Activated CD4-positive, alpha-beta memory T cell treated with anti-CD3 and anti-CD28 coated beads for 36 hours (primary cell): ENCODE results near the gene SHISA9. TPM values are rescaled to one million over a fixed set of nuclear protein-coding genes. Genes with fewer than 3 reads are reported as not detected.

Source experiments
- CTCF ChIA-PET: fragments of 350-600 bp; sonication (Branson Sonifier 250); formaldehyde crosslinking; loops from one replicate; lab custom pipeline; 2021; ENCODE audit warnings: antibody characterized with exemption, inconsistent platforms; lab: Charles Lee
- POLR2A ChIA-PET: fragments of 350-600 bp; sonication (Branson Sonifier 250); formaldehyde crosslinking; loops from one replicate; lab custom pipeline; 2021; ENCODE audit warnings: antibody characterized with exemption; lab: Charles Lee
- DNase-seq: peaks from one replicate; pipeline ENCODE4 v3.0.0-alpha.2; 2020
- H3K27ac Mint-ChIP-seq: one replicate; pipeline ENCODE4 v1.8.0; 2021; ENCODE audit warnings: mixed read lengths
- H3K27me3 Mint-ChIP-seq: one replicate; pipeline ENCODE4 v1.8.0; 2021; ENCODE audit warnings: mixed read lengths
- H3K36me3 Mint-ChIP-seq: one replicate; pipeline ENCODE4 v1.8.0; 2021; ENCODE audit warnings: mixed read lengths
- H3K4me1 Mint-ChIP-seq: one replicate; pipeline ENCODE4 v1.8.0; 2021; ENCODE audit warnings: low read depth, mixed read lengths
- H3K4me3 Mint-ChIP-seq: one replicate; pipeline ENCODE4 v1.8.0; 2021; ENCODE audit warnings: mild to moderate bottlenecking, mixed read lengths
- H3K9me3 Mint-ChIP-seq: one replicate; pipeline ENCODE4 v1.8.0; 2021; ENCODE audit warnings: mixed read lengths
- intact Hi-C: fragments of 100-400 bp; cut with micrococcal nuclease; formaldehyde crosslinking; loops from one replicate; pipeline ENCODE4 v1.15.1; 2023
- total RNA-seq, 2 experiments: library from RNA; stranded (reverse); gene quantifications; one replicate each; pipeline ENCODE4 v1.2.3, GENCODE V29; 2021

Gene SHISA9
- total RNA-seq, 2 experiments from 2014 or later: 0.05 TPM; not detected in 1

- Mint-ChIP-seq H3K27ac (no peak overlapping the region), H3K36me3 (no peaks in the 10 kb centered on the region), H3K4me1 (no peaks in the 10 kb centered on the region), H3K4me3 (no peak overlapping the region), H3K27me3 (no peaks in the 10 kb centered on the region), H3K9me3 (no peaks in the 10 kb centered on the region)
- ChIA-PET CTCF (no interaction called here), POLR2A (no interaction called here)
- no peak for DNase-seq
- intact Hi-C loops: no loop called here
These were observed 218.7 kb downstream of the SHISA9 start for GRCh38 chr16:13120091-13120490.

GRCh38 chr16:13120557-13120956, 219.2 kb downstream of the SHISA9 start:
- no peaks in the 10 kb centered on the region for H3K4me1 Mint-ChIP-seq
- no peaks in the 10 kb centered on the region for H3K9me3 Mint-ChIP-seq
- H3K27me3 Mint-ChIP-seq: no peaks in the 10 kb centered on the region
- CTCF ChIA-PET: no interaction called here
- DNase-seq: no peak
- no peaks in the 10 kb centered on the region for H3K36me3 Mint-ChIP-seq
- POLR2A ChIA-PET: no interaction called here
- H3K27ac Mint-ChIP-seq: no peak overlapping the region
- no peak overlapping the region for H3K4me3 Mint-ChIP-seq
- intact Hi-C loops: no loop called here

GRCh38 chr16:13123991-13124390, 222.6 kb downstream of the SHISA9 start:
- no peaks in the 10 kb centered on the region for H3K27me3 Mint-ChIP-seq
- H3K4me3 Mint-ChIP-seq: no peak overlapping the region
- no peak overlapping the region for H3K27ac Mint-ChIP-seq
- DNase-seq: no peak
- intact Hi-C loops: no loop called here
- POLR2A ChIA-PET: no interaction called here
- no peaks in the 10 kb centered on the region for H3K9me3 Mint-ChIP-seq
- CTCF ChIA-PET: no interaction called here
- no peaks in the 10 kb centered on the region for H3K36me3 Mint-ChIP-seq
- H3K4me1 Mint-ChIP-seq: no peaks in the 10 kb centered on the region

GRCh38 chr16:13127144-13127543, 225.7 kb downstream of the SHISA9 start:
- no peaks in the 10 kb centered on the region for H3K9me3 Mint-ChIP-seq
- DNase-seq: no peak
- no peak overlapping the region for H3K4me3 Mint-ChIP-seq
- ChIA-PET POLR2A (no interaction called here), CTCF (no interaction called here)
- no peaks in the 10 kb centered on the region for H3K4me1 Mint-ChIP-seq
- no peak overlapping the region for H3K27ac Mint-ChIP-seq
- no peaks in the 10 kb centered on the region for H3K36me3 Mint-ChIP-seq
- H3K27me3 Mint-ChIP-seq: no peaks in the 10 kb centered on the region
- intact Hi-C loops: no loop called here

GRCh38 chr16:13130586-13130985, 229.2 kb downstream of the SHISA9 start:
- no peaks in the 10 kb centered on the region for H3K36me3 Mint-ChIP-seq
- H3K9me3 Mint-ChIP-seq: peaks cover 14% of the 10 kb centered on the region
- ChIA-PET POLR2A (no interaction called here), CTCF (no interaction called here)
- no peaks in the 10 kb centered on the region for H3K4me1 Mint-ChIP-seq
- no peaks in the 10 kb centered on the region for H3K27me3 Mint-ChIP-seq
- H3K4me3 Mint-ChIP-seq: no peak overlapping the region
- H3K27ac Mint-ChIP-seq: no peak overlapping the region
- no peak for DNase-seq
- intact Hi-C loops: no loop called here

- no peak for DNase-seq
- no peak overlapping the region for H3K4me3 Mint-ChIP-seq
- H3K9me3 Mint-ChIP-seq: peaks cover 14% of the 10 kb centered on the region
- no peak overlapping the region for H3K27ac Mint-ChIP-seq
- CTCF ChIA-PET: no interaction called here
- no peaks in the 10 kb centered on the region for H3K36me3 Mint-ChIP-seq
- intact Hi-C loops: no loop called here
- POLR2A ChIA-PET: no interaction called here
- no peaks in the 10 kb centered on the region for H3K4me1 Mint-ChIP-seq
- H3K27me3 Mint-ChIP-seq: no peaks in the 10 kb centered on the region
These were observed 233.4 kb downstream of the SHISA9 start for GRCh38 chr16:13134836-13135235.

- no peak for DNase-seq
- ChIA-PET CTCF (no interaction called here), POLR2A (no interaction called here)
- Mint-ChIP-seq H3K27me3 (no peaks in the 10 kb centered on the region), H3K4me3 (no peak overlapping the region), H3K9me3 (peaks cover 14% of the 10 kb centered on the region), H3K36me3 (no peaks in the 10 kb centered on the region), H3K4me1 (no peaks in the 10 kb centered on the region), H3K27ac (no peak overlapping the region)
- intact Hi-C loops: no loop called here
These were observed 235.5 kb downstream of the SHISA9 start for GRCh38 chr16:13136901-13137300.

GRCh38 chr16:13138528-13138927, 237.1 kb downstream of the SHISA9 start:
- no peaks in the 10 kb centered on the region for H3K27me3 Mint-ChIP-seq
- peaks cover 14% of the 10 kb centered on the region for H3K9me3 Mint-ChIP-seq
- ChIA-PET POLR2A (no interaction called here), CTCF (no interaction called here)
- DNase-seq: no peak
- H3K36me3 Mint-ChIP-seq: no peaks in the 10 kb centered on the region
- intact Hi-C loops: no loop called here
- H3K27ac Mint-ChIP-seq: no peak overlapping the region
- no peak overlapping the region for H3K4me3 Mint-ChIP-seq
- H3K4me1 Mint-ChIP-seq: no peaks in the 10 kb centered on the region

GRCh38 chr16:13139661-13140241, 238.4 kb downstream of the SHISA9 start:
- no peaks in the 10 kb centered on the region for H3K36me3 Mint-ChIP-seq
- peaks cover 10% of the 10 kb centered on the region for H3K9me3 Mint-ChIP-seq
- no peak for DNase-seq
- H3K4me1 Mint-ChIP-seq: no peaks in the 10 kb centered on the region
- H3K4me3 Mint-ChIP-seq: no peak overlapping the region
- no peak overlapping the region for H3K27ac Mint-ChIP-seq
- H3K27me3 Mint-ChIP-seq: no peaks in the 10 kb centered on the region
- POLR2A ChIA-PET: no interaction called here
- CTCF ChIA-PET: no interaction called here
- intact Hi-C loops: no loop called here

GRCh38 chr16:13143551-13143950, 242.2 kb downstream of the SHISA9 start:
- no peak for DNase-seq
- Mint-ChIP-seq H3K27me3 (no peaks in the 10 kb centered on the region), H3K27ac (no peak overlapping the region), H3K36me3 (no peaks in the 10 kb centered on the region), H3K4me1 (no peaks in the 10 kb centered on the region), H3K9me3 (peaks cover 9% of the 10 kb centered on the region), H3K4me3 (no peak overlapping the region)
- ChIA-PET CTCF (no interaction called here), POLR2A (no interaction called here)
- intact Hi-C loops: no loop called here

GRCh38 chr16:13146829-13147228, 245.4 kb downstream of the SHISA9 start:
- no peak for DNase-seq
- intact Hi-C loops: no loop called here
- no peaks in the 10 kb centered on the region for H3K36me3 Mint-ChIP-seq
- ChIA-PET CTCF (no interaction called here), POLR2A (no interaction called here)
- no peaks in the 10 kb centered on the region for H3K4me1 Mint-ChIP-seq
- H3K27me3 Mint-ChIP-seq: no peaks in the 10 kb centered on the region
- H3K4me3 Mint-ChIP-seq: no peak overlapping the region
- H3K9me3 Mint-ChIP-seq: peaks cover 9% of the 10 kb centered on the region
- H3K27ac Mint-ChIP-seq: no peak overlapping the region

GRCh38 chr16:13148294-13148693, 246.9 kb downstream of the SHISA9 start:
- no peak for DNase-seq
- Mint-ChIP-seq H3K4me1 (no peaks in the 10 kb centered on the region), H3K27me3 (no peaks in the 10 kb centered on the region), H3K9me3 (peaks cover 9% of the 10 kb centered on the region), H3K36me3 (no peaks in the 10 kb centered on the region), H3K27ac (no peak overlapping the region), H3K4me3 (no peak overlapping the region)
- intact Hi-C loops: no loop called here
- ChIA-PET POLR2A (no interaction called here), CTCF (no interaction called here)

- no peaks in the 10 kb centered on the region for H3K4me1 Mint-ChIP-seq
- ChIA-PET CTCF (no interaction called here), POLR2A (no interaction called here)
- no peaks in the 10 kb centered on the region for H3K27me3 Mint-ChIP-seq
- H3K36me3 Mint-ChIP-seq: no peaks in the 10 kb centered on the region
- H3K27ac Mint-ChIP-seq: no peak overlapping the region
- no peak overlapping the region for H3K4me3 Mint-ChIP-seq
- H3K9me3 Mint-ChIP-seq: peaks cover 8% of the 10 kb centered on the region
- no peak for DNase-seq
- intact Hi-C loops: no loop called here
These were observed 247.4 kb downstream of the SHISA9 start for GRCh38 chr16:13148836-13149235.
